NB4 (cell line): ENCODE results near the gene KRT75.

Experiments
- DNase-seq: peaks from one replicate; pipeline ENCODE4 v3.0.0; 2010; ENCODE audit warnings: low read depth
- H3K4me3 ChIP-seq: one replicate; pipeline ENCODE4 v1.5.1; 2011; ENCODE audit warnings: mild to moderate bottlenecking, low read depth, low read length, moderate library complexity
- CTCF ChIP-seq: IDR thresholded peaks from one replicate; pipeline ENCODE4 v1.5.1; 2012; ENCODE audit warnings: low read depth, low read length
- MYC ChIP-seq: IDR thresholded peaks from 2 replicates; pipeline ENCODE4 v1.6.1; 2011; ENCODE audit warnings: low read depth, low read length
- POLR2A ChIP-seq: IDR thresholded peaks from 2 replicates; pipeline ENCODE4 v1.6.1; 2011; ENCODE audit warnings: mild to moderate bottlenecking; ENCODE audit not compliant: insufficient read length; ENCODE audit errors: extremely low read depth
- TF ChIP-seq, protein P1 (sequence below): IDR thresholded peaks from 2 replicates; pipeline ENCODE4 v1.6.1; 2011; ENCODE audit warnings: low read depth, low read length

The KRT75 gene

GRCh38 chr12:52404951-52405350 is 29.2 kb downstream of the KRT75 start:
- no peak for DNase-seq
- TF ChIP-seq POLR2A (no peak), MYC (no peak), CTCF (no peak)
- TF ChIP-seq, protein P1, sequence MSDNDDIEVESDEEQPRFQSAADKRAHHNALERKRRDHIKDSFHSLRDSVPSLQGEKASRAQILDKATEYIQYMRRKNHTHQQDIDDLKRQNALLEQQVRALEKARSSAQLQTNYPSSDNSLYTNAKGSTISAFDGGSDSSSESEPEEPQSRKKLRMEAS = no peak
- H3K4me3 ChIP-seq = no peak overlapping the region

DNA sequence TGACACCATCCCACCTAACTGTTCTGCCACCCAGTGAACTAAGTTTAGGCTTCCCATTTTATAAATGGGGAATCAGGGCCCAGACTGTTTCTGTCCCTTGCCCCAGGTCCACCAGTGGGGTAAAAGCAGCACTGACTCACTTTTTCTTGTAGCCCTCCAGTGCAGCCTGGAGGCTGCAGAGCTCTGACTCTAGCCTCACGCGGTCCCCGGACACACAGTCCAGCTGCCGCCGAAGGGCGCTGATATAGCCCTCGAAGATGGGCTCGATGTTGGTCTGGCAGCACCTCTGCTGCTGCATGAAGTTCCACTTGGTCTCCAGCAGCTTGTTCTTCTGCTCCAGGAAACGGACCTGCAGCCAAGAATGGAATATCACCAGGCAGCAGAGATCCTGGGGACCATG is 30.6 kb downstream of the KRT75 start:
- TF ChIP-seq POLR2A (no peak), MYC (no peak), CTCF (no peak)
- TF ChIP-seq, protein P1 = no peak
- H3K4me3 ChIP-seq = no peak overlapping the region
- DNase-seq = no peak

DNA sequence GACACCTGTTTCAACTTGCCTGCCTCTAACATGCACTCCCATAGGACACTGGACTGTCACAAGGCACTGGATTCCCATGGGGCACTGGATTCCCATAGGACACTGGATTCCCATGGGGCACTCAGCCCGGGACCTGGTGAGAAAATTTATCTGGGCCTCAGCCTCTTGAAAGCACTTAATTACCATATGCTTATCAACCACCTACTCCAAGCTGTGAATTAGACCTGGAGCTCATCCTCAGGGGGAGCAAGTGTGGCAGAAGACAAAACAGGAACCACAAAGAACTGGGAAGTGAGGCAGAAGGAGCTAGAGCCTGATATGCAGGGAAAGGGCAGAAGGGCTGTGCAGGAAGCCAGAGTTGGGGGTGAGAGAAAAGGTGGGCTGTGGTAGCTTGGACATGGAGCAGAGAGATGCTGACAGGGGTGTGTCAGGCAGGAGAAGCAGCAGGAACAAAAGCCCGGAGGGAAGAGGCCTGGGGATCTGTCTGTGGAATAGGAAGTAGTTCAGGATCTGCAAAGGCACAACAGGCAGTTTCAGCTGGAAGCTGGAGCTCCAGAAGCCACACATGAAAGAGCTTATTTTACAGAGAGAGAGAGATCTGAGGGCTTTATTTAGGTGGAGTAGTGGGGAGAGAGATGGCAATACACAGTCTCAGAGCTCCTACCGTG is 31.2 kb downstream of the KRT75 start:
- H3K4me3 ChIP-seq = no peak overlapping the region
- TF ChIP-seq, protein P1 = no peak
- TF ChIP-seq POLR2A (no peak), MYC (no peak)
- DNase-seq = no peak

GRCh38 chr12:52402377-52402776 is 31.8 kb downstream of the KRT75 start:
- H3K4me3 ChIP-seq = no peak overlapping the region
- no peak for TF ChIP-seq POLR2A
- TF ChIP-seq, protein P1 = no peak
- no peak for TF ChIP-seq MYC
- no peak for TF ChIP-seq CTCF
- no peak for DNase-seq

- no peak overlapping the region for H3K4me3 ChIP-seq
- no peak for TF ChIP-seq POLR2A
- TF ChIP-seq CTCF = no peak
- no peak for TF ChIP-seq MYC
- TF ChIP-seq, protein P1 = no peak
- DNase-seq = no peak
Measured at GRCh38 chr12:52401926-52402325, 32.2 kb downstream of the KRT75 start.

GRCh38 chr12:52401526-52401925 is 32.6 kb downstream of the KRT75 start:
- no peak for DNase-seq
- no peak overlapping the region for H3K4me3 ChIP-seq
- TF ChIP-seq POLR2A (no peak), CTCF (no peak), MYC (no peak)
- TF ChIP-seq, protein P1 = no peak
